GM12865 (cell line): Measurements from ENCODE around the gene FBXO21.

Experiments used
- DNase-seq: peaks from one replicate; pipeline ENCODE4 v3.0.0; 2010; ENCODE audit warnings: low read depth
- H3K4me3 ChIP-seq: 2 replicates; pipeline ENCODE4 v1.5.1; 2011; ENCODE audit warnings: mild to moderate bottlenecking, low read depth, low read length, control low read depth
- CTCF ChIP-seq: IDR thresholded peaks from 2 replicates; pipeline ENCODE4 v1.5.1; 2011; ENCODE audit warnings: low read length, control low read depth, low read depth, inconsistent platforms; ENCODE audit not compliant: insufficient read depth; ENCODE audit errors: missing control alignments

Gene FBXO21, protein sequence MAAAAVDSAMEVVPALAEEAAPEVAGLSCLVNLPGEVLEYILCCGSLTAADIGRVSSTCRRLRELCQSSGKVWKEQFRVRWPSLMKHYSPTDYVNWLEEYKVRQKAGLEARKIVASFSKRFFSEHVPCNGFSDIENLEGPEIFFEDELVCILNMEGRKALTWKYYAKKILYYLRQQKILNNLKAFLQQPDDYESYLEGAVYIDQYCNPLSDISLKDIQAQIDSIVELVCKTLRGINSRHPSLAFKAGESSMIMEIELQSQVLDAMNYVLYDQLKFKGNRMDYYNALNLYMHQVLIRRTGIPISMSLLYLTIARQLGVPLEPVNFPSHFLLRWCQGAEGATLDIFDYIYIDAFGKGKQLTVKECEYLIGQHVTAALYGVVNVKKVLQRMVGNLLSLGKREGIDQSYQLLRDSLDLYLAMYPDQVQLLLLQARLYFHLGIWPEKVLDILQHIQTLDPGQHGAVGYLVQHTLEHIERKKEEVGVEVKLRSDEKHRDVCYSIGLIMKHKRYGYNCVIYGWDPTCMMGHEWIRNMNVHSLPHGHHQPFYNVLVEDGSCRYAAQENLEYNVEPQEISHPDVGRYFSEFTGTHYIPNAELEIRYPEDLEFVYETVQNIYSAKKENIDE

GRCh38 chr12:117190210-117190781 lies at the start of gene FBXO21:
TSS of gene FBXO21 (minus strand) at chr12:117190470. CDS start at chr12:117190456, 14 bp downstream.
- no peak for TF ChIP-seq CTCF
- peak; percentile 91 for DNase-seq
- H3K4me3 ChIP-seq = peak within 1 kb of the TSS; percentile 96

DNA sequence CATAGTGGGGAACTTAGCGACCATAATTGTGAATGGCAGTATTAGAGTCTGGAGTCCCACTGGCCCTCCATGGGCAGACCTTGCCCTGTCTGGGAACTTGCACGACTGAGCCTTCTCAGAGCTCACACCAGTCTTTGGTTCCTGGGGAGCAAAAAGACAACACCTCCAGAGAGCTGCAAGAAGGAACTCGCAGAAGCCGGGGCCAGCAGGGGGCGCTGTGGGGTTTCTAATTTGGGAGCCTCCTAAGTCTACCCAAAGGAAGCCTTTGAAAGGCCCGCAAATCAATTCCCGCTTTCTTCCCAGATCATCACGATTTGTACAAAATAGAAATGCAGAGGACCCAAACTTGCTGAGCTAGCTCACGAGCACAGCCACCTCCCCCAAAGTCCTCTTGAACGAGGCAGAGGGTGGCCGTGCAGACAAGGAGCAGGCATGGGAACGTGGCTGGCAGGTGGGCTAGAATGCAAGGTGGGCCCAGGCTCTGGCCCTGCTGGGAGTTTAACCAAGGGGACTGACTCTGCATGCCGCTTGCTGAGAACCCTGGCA lies 46.3 kb upstream of the FBXO21 start:
- DNase-seq = peak; percentile 80
- H3K4me3 ChIP-seq = no peak overlapping the region

DNA sequence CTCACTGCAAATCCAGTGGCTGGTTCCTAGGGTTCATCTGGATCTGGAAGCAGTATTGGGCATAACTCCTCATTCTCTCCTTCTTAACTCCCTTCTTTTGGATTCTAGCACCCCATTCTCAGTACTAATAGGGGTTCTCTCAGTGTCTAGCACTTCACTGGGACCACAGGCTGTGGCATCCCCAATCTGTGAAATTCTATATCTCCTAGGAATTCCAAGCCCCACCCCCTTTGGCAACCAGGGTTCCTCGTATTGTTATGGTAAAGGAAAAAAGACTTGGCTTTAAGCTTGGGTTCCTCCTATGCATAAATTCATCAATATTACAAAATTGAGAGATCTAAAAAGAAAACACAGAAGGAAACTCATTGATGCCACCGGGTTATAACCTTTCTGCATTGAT lies 45.0 kb upstream of the FBXO21 start:
- no peak for DNase-seq
- no peak overlapping the region for H3K4me3 ChIP-seq
- TF ChIP-seq CTCF = no peak

More for the DNA sequence above, 46.3 kb upstream of the FBXO21 start:
- peak; percentile 82 for TF ChIP-seq CTCF

- no peak for DNase-seq
- no peak for TF ChIP-seq CTCF
- H3K4me3 ChIP-seq = no peak overlapping the region
Measured at GRCh38 chr12:117234441-117234840, 44.2 kb upstream of the FBXO21 start.

DNA sequence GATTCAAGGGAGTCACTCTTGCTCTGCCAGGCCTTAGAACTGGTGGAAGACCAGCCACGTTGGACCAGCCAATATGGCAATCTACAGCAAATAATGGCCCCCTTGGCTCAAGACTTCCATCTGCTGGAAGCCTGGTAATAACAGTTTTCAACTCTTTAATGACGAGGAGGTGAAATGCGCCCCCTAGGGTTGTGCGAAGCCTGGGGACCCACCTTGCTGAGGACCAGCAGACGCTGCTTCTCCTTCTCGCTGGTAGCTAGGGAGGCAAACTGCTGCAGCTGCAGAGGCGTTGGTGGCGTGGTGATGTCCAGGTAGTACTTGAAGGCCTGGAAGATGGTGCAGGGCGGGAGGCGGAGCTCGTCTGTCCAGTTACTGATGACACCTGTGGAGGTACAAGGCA lies 41.5 kb upstream of the FBXO21 start:
- TF ChIP-seq CTCF = peak; percentile 11
- H3K4me3 ChIP-seq = no peak overlapping the region
- DNase-seq = peak; percentile 16

GRCh38 chr12:117228239-117228638 lies 38.0 kb upstream of the FBXO21 start:
- no peak for DNase-seq
- TF ChIP-seq CTCF = no peak
- no peak overlapping the region for H3K4me3 ChIP-seq
